HG03575 (cell line): ENCODE data around the gene SBF2.
"Not testable (repeated sequence)": the region's sequence is repeated elsewhere in the genome, so short reads cannot be mapped to it uniquely, and the experiment has no call there.

Experiments
- ATAC-seq: cut with Tn5 transposase; IDR thresholded peaks from one replicate; pipeline ENCODE4 v1.9.1; 2021; ENCODE audit not compliant: unreplicated experiment, insufficient number of reproducible peaks, low FRiP score; ENCODE audit errors: extremely low read depth

SBF2 gene

DNA sequence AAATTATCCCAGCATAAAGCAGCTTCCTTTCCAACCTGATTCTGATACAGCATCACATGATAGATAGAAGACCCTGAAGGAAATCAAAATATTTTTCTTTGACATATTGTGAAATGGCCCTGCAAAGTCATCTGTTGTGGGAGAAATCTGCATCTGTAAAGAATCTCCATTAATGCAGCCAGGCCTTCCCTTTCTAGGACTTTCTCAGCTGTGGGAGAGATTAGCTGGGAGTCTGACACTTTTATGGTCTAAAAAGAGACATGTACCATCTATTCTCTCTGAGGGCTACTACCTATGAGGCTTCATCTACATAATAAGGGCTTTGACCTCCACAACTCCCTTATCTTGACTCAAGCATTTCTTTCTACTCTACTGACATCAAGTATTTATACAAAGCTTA is 392.1 kb downstream of the SBF2 start:
- no peak for ATAC-seq

DNA sequence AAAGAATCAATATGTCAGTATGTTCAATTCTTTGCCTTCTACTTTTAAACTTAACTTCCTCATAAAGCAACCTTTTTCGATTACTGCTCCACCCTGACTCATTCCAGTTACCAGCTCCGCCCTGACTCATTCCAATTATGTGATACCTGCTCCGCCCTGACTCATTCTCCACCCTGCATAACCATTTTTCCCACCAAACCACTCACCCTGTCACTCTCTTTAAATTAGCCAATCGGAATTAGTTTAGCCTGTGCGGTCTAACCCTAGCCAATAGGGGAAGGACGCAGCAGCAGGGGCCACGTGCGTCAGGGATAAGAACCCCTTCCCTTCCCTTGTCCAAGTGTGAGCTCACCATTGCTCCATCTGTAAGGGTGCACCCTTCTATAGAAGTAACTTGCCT is 393.8 kb downstream of the SBF2 start:
- not testable (repeated sequence) for ATAC-seq

DNA sequence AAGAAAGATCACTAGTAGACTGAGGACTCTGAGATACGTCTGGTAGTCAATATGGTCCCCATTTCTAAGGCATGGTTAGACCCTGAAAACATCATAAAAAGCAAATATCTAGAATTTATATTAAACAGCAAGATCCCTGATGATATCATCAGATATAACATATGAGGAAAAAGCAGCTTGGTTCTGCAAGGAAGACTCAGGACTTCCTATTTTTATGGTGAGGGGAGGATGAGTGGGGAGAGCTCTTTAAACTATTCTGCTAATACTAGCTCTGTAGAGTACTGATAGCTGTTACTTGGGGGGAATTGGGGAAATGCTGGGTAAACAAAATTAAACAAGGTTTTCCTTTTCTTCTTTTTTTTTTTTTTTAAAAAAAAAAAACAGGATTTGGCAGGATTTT is 394.3 kb downstream of the SBF2 start:
- ATAC-seq: no peak

DNA sequence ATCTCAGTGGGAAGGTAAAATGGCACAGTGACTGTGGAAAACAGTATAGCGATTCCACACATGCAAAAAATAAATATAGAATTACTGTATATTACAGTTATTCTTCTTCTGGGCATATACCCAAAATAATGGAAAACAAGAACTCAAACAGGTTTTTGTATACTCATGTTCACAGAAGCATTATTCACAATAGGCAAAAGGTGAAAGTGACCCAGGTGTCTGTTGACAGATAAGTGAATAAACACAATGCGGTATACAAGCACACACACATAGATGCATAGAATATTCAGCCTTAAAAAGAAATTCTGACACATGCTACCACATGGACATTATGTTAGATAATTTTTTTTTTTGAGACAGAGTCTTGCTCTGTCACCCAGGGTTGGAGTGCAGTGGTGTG is 397.1 kb downstream of the SBF2 start:
- ATAC-seq: no peak

DNA sequence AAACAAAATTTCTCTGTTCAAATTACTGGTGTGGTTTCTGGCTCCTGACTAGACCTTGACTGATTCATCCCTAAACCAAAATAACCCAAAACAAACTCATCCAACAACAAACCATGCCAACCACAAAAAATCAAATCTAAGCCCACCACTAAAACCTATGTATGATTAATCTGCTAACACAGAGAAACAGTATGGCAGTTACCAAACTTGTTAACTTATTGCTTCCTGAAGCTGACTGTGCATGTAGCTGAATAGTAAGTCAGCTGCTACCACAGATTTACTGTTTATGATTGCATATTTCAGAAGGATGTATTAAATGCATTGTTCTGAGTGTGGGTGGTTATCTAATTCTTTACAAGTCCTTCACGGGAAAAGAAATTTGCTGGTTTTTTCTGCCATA is 399.0 kb downstream of the SBF2 start:
- ATAC-seq: no peak

DNA sequence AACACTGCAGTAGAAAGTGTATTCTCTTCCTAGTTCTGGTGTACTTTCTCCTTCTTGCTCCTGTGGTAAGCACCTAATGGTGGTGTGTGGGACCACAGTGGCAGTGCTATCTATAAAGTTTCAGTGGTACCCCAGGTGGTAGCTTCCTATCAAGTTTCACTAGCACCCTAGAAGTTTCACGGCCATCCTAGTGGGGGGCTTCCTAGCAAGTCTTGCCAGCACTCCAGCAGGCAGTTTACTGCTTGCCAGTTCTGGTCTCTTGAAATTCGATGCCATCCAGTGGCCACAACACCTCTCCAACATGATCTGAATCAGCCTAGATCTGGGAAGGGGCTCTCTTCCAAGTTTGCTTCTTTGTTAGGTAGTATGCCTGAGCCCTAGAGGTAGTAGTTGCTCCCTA is 400.5 kb downstream of the SBF2 start:
- no peak for ATAC-seq

DNA sequence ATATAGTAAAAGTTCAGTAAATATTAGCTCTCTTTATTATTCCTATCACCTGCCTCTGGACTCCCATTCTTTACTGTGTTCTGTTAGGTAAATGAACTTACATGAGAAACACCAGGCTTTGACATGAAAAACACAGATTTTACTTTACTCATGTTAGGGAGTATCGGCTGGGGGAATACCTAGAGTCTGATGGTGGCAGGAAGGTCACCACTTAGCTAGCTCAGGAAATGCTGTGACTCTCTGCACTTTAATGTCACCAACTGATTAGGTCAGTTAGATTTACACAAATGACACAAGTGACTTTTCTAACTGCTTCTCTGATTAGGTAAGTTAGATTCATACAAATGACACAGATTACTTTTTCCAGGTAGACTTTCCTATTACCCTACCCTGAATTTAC is 405.1 kb downstream of the SBF2 start:
- ATAC-seq: no peak

DNA sequence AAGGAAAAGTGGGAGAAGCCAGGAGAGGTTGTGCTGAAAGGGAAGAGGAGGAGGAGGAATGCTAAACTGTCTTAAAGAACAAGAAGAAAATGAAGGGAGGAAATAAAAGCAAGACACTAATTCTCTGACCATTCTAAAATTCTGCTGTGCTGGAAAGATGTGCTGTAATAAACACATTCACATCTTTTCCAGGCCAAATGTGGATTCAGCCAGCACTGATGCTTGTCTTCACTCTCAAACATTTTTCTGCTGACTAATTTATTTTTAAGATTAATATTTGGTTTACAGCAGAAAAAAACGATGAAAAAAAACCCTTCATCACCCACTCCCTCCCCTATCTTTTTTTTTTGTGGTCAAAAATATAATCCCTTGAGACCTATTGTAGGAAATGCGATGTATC is 406.5 kb downstream of the SBF2 start:
- no peak for ATAC-seq

DNA sequence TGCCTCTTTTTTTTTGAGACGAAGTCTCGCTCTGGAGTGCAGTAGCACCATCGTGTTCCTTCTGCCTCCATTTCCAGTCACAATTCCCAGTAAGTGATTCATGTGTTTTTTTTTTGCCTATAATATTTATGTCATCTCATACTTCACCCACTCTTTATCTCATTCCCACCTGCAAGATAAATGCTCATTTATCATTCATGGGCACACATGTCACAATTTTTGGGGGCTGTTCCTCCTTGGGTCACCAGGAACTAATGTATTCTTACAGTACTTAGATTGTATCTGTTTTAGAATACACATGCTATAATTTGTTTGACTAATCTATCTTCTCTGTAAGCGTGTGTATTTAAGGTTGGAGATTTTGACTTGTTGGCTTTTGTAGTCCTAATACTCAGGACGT is 407.4 kb downstream of the SBF2 start:
- no peak for ATAC-seq

DNA sequence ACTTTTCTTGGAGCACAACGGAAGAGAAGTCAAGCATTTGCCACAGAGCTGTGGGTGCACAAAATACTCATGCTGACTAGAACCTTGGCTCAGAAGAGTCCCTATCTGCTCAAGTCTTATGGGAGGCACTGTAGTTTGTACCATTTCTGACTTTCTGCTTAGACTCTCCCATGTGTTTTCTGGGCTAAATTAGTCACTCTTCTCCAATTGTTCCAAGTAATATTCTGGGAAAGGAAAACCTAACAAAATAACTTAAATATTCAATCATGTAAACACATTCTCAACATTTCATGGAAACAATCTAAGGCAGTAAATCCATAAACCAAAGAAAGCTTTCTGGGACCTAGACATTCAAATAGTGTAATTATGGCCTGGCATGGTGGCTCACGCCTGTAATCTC is 409.4 kb downstream of the SBF2 start:
- no peak for ATAC-seq

DNA sequence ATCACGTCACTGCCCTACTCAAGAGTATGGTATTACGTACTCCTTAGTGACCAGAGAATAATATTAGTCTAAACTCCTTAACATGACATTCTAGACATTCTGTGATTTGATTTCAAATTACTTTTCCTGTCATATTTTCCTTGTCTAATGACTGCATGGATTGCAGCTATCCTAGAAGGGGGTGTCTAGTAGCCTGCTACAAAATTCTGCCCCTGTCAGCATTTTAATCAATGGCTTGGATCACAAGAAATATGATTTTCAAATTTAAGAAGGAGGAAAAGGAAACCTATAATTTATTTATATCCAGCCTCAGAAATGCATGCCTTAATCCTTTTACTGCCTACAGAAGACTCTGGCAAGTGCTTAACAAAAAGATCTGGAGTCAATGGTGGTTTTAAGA is 413.4 kb downstream of the SBF2 start:
- ATAC-seq: no peak

DNA sequence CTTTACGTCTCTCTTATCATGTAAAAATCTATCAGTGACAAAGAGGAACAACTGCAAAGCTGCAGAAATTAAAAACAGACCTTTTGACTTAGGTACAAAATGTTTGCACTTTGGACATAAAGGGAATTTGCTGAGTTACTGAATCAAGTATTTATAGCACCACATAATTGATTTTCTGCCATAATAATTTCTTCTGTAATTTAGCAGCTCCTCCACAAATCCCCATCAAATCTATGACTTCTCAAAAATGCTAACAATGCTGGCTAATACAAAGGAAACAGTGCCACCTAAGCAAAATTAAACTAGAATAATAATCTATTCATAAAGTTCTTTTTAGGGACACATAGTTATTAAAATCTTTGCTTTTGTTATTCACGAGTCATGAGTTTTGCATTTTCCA is 415.1 kb downstream of the SBF2 start:
- no peak for ATAC-seq

DNA sequence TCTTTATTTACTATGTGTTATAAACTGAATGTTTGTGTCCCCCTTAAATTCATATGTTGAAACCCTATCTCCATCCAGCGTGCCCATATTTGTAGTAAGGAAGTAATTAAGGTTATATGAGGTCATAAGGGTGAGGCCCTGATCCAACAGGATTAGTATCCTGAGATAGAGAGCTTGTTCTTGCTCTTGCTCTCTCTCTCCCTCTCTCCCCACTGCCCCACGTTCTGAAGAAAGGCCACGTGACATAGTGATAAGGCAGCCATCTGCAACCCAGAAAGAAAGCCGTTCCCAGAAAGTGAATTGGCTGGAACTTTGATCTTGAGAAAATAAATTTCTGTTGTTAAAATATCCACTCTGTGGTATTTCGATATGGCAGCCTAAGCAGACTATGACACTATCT is 417.7 kb downstream of the SBF2 start:
- ATAC-seq: no peak

DNA sequence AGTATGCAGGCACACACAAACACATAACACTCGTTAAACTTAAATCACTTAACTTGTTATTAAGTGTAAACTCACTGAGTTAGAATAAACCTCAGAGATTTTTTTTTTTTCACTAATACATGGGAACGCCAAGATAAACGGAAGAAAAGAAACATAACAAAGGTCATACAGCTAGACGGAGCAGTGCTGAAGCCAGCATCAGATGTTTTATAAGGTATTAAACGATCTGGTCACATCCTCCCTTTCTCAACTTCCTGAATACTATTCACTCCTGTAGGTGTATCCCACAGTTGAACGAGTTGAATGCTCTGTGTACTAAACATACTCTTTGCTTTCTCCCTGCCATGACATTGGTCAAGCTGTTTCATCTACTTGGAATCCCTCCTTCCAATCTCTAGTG is 418.2 kb downstream of the SBF2 start:
- no peak for ATAC-seq

DNA sequence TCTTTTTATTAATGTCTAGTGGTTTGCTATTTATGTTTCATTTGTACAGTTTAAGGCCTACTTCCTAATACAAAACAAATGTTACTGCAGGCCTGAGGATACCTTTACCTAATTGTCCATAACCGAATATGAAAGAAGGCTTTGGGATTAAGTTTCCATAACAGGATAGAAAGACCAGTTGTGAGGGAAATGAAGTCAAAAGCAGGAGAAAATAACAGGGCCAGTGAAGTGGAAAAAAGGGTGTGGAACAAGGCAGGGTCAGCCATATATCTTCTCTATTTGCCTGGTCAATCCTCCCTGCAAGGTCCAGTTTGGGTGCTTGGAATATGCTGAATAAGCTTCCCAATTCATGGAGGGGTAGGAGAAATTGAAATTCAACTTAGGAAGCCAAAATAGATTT is 418.6 kb downstream of the SBF2 start:
- ATAC-seq: no peak

DNA sequence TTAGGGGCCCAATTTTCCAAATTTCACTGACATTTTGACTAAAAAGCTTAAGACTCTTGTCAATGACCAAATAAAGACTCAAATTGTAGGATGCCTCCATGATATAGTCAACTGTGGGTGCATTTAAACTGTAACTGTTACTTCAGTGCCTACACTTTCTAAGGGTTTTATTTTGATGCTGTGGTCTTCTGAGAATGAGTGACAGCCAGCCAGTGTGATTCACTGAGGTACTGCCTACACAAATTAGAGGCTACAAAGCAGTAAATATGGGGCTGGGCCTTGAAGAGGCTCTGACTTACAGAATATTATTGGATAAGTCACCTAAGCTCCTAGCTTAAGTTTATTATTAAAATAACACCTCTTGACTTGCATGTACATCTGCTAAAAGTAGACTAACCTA is 419.6 kb downstream of the SBF2 start:
- ATAC-seq: no peak

DNA sequence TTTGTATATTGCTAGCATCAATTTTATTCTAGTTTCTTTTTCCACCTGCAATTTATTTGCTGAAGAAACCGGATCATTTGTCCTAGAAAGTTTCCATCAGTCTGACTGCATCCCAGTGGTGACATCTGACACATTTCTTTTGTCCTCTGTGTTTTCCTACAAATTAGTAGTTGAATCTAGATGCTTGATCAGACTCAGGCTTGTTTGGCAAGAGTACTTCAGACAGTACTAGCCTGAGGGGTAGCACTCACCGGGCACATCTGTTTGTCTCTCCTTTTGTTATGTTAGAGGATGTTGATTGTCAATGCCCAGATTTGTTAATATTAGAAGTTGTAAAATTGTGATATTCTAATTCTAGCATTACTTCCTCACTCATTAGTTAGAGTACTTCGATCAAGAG is 425.4 kb downstream of the SBF2 start:
- no peak for ATAC-seq

DNA sequence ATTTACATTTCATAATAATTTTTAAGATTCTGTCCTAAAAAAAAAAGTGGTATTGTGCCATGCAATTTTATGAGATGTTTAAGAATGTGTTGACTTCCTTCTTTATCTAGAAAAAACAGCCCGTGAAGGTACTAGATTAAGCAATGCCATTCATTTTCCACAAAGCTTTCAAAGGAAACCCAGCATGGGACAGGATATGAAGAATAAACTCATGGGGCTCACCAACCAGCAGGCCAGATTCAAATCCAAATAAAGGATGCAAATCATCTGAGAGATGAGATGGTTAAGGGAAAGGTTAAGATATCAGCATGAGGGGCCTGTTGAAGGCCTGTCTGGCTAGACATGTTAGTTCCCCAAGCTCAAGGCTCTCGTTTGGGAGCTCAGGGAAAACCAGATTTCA is 431.0 kb downstream of the SBF2 start:
- ATAC-seq: no peak

DNA sequence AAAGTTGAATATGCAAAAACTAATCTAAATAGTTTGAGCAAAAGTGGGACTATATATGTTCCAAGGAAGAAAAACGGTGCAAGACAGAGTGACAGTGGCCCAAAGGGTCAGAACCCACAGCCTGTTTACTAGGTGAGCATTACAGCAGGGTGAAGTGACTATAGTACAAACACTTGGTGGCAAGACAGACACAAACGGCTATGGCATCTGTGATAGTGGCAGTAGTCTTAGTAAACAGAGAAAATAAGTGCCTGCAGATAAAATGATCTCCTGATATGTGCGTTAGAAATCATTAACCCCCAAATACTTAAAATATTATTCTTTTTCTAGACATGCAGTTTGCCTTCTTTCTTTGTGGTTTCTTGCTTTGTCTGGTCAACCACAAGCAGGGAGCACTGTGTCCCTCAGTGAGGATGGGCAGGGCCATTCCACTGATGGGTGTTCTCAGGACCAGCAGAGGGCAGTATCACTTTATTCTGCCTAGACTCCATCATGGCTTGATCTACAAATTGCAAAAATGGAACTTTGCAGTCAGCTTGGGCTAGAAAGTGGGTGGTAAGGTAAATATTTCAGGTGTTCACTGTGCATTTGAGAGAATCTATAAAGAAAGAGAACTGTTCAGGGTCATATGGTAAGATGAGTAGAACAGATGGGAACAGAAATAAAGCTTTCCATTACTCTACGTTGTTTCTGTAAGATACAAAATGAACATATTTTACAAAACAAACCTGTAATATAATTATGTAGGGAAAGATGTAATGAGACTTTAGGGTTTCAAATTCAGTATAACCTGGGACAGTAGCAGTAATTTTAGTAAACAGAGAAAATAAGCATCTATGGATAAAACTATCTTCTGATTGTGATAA is 431.9 kb downstream of the SBF2 start:
- no peak for ATAC-seq

DNA sequence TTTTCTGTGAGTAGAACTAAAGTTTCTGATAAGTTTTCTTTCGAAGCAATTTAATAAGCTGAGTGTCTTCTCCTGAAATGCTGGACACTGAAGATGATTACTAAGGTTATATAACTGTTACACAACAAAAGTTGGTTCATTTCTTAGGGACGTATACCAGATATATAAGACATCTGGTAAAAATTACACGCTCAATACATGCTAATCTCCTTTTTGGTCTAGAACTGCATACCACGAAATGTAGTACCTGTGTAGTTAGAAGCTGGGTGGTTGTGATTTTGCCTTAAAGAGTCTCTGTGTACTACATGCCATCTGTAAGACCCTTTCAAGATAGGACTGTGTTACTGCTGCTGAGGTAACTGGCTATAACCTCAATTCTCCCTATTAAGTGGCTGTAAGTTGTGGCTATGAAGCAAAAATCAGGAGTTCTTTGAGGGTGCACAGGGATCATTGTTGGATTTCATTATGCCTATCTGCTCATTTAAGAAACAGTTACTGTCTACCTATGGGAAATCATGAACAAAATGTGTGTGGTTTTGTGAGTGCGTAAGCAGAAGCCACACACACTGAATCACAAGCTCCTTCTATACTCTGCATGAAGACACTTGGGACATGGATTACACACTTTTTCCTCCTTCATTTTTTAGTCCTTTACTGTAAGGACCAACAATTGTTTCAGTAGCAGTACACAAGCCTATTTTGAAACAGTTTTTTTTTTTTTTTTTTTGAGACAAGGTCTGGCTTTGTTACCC is 434.3 kb downstream of the SBF2 start:
- ATAC-seq: no peak

DNA sequence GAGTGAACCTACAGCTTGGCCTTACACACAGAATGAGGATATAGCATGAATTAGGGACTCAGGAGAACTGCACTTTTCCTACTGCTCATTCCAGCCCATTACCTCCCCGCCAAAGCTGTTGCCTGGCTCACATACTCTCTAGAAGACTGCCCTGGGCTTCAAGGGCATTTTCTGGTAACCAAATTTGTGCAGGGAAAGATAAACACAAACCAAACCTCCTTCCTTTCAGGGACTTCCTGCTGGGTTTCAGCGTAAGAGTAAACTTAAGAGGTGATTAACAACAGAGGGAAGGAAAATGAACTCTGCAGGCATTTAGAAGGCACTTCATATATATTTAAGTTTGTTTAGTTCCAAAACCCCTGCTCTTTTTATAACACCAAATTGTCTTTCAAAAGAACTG is 435.2 kb downstream of the SBF2 start:
- ATAC-seq: no peak
